HEK293 (cell line): ENCODE measurements around the gene SUPT5H.

Experiments used
- CTCF ChIP-seq: fragments of 450-650 bp; formaldehyde crosslinking; IDR thresholded peaks from 2 replicates; pipeline ENCODE4 v1.5.1; 2016; ENCODE audit warnings: missing biosample characterization, missing genetic modification characterization
- KLF17 ChIP-seq: fragments of 450-650 bp; formaldehyde crosslinking; IDR thresholded peaks from 2 replicates; pipeline ENCODE4 v1.5.1; 2016; ENCODE audit warnings: missing biosample characterization, missing genetic modification characterization
- PRDM1 ChIP-seq: fragments of 450-650 bp; formaldehyde crosslinking; IDR thresholded peaks from 2 replicates; pipeline ENCODE4; 2016; ENCODE audit warnings: missing biosample characterization, missing genetic modification characterization
- SP2 ChIP-seq: fragments of 450-650 bp; formaldehyde crosslinking; IDR thresholded peaks from 2 replicates; pipeline ENCODE4 v1.5.1; 2016; ENCODE audit warnings: missing biosample characterization, missing genetic modification characterization
- TCF7L2 ChIP-seq: IDR thresholded peaks from 2 replicates; pipeline ENCODE4 v1.6.1; 2011; ENCODE audit warnings: low read depth, mild to moderate bottlenecking, inconsistent platforms, low read length, moderate library complexity, borderline replicate concordance
- ZFP37 ChIP-seq: fragments of 450-650 bp; formaldehyde crosslinking; IDR thresholded peaks from 2 replicates; pipeline ENCODE4 v1.5.1; 2016; ENCODE audit warnings: missing biosample characterization, missing genetic modification characterization
- ZNF133 ChIP-seq: fragments of 450-650 bp; formaldehyde crosslinking; IDR thresholded peaks from 2 replicates; pipeline ENCODE4 v1.5.1; 2016; ENCODE audit warnings: missing biosample characterization, missing genetic modification characterization
- ZNF248 ChIP-seq: fragments of 450-650 bp; formaldehyde crosslinking; IDR thresholded peaks from 2 replicates; pipeline ENCODE4 v1.5.1; 2017; ENCODE audit warnings: missing biosample characterization, missing genetic modification characterization
- ZNF274 ChIP-seq, 2 experiments: fragments of 200-500 bp in 1 of 2; fragments of 450-650 bp in 1 of 2; sonication (Bioruptor generic) in 1 of 2; formaldehyde crosslinking in 1 of 2; IDR thresholded peaks; 2 replicates each; pipeline versions ENCODE4 v1.5.1 to v1.6.1; 2014 to 2016; ENCODE audit warnings: borderline replicate concordance in 1 of 2, inconsistent platforms in 1 of 2, low read length in 1 of 2, missing biosample characterization in 1 of 2, missing genetic modification characterization in 1 of 2
- ZNF660 ChIP-seq: fragments of 450-650 bp; IDR thresholded peaks from 2 replicates; pipeline ENCODE4 v1.5.1; 2018; ENCODE audit warnings: missing biosample characterization, mild to moderate bottlenecking, missing genetic modification characterization

GRCh38 chr19:39470724-39471339 is 25.4 kb downstream of the SUPT5H start:
- TF ChIP-seq ZNF660 (tag by site-specific recombination) (no peak), CTCF (tag by site-specific recombination) (no peak), ZFP37 (no peak), KLF17 (tag by site-specific recombination) (no peak), SP2 (tag by site-specific recombination) (no peak), ZNF133 (tag by site-specific recombination) (no peak), TCF7L2 (no peak), ZNF248 (no peak), ZNF274 (IDR thresholded peaks at IDR 0.05; ENCODE audit: low read length) (no peak), ZNF274 (tag by site-specific recombination; IDR thresholded peaks at IDR 0.05; ENCODE audit: borderline replicate concordance) (no peak), PRDM1 (tag by site-specific recombination) (no peak)
